Measurements from ENCODE around the gene FAM47C.

DNA sequence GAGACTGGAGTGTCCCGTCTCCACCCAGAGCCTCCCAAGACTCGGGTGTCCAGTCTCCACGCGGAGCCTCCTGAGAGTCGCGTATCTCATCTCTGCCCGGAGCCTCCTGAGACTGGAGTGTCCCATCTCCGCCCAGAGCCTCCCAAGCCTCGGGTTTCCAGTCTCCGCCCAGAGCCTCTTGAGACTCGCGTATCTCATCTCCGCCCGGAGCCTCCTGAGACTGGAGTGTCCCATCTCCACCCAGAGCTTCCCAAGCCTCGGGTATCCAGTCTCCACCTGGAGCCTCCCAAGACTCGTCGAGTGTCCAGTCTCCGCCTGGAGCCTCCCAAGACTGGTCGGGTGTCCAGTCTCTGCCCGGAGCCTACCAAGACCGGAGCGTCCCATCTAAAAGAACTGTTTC lies 2.3 kb downstream of the FAM47C start:
- TF ChIP-seq, protein P1, sequence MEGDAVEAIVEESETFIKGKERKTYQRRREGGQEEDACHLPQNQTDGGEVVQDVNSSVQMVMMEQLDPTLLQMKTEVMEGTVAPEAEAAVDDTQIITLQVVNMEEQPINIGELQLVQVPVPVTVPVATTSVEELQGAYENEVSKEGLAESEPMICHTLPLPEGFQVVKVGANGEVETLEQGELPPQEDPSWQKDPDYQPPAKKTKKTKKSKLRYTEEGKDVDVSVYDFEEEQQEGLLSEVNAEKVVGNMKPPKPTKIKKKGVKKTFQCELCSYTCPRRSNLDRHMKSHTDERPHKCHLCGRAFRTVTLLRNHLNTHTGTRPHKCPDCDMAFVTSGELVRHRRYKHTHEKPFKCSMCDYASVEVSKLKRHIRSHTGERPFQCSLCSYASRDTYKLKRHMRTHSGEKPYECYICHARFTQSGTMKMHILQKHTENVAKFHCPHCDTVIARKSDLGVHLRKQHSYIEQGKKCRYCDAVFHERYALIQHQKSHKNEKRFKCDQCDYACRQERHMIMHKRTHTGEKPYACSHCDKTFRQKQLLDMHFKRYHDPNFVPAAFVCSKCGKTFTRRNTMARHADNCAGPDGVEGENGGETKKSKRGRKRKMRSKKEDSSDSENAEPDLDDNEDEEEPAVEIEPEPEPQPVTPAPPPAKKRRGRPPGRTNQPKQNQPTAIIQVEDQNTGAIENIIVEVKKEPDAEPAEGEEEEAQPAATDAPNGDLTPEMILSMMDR (conservative IDR thresholded peaks at IDR 0.05; ENCODE audit: low read length): no peak
- no peak for TF ChIP-seq EZH2phosphoT487 (IDR thresholded peaks at IDR 0.05; ENCODE audit: borderline replicate concordance)

Data from Loucy (cell line).